MG63 (cell line): ENCODE results near the gene TTLL10. TPM values are rescaled to one million over a fixed set of nuclear protein-coding genes. Genes with fewer than 3 reads are reported as not detected.

Experiments
- DNase-seq: peaks from one replicate; pipeline ENCODE4 v3.0.0-alpha.2; 2020
- H3K27me3 ChIP-seq: fragments of 250-450 bp; sonication (Bioruptor Pico); 2 replicates; pipeline ENCODE4 v1.5.1; 2020; ENCODE audit warnings: mild to moderate bottlenecking, moderate library complexity
- H3K36me3 ChIP-seq: fragments of 250-450 bp; sonication (Bioruptor Pico); 2 replicates; pipeline ENCODE4 v1.5.1; 2020; ENCODE audit warnings: mild to moderate bottlenecking, moderate library complexity
- H3K4me3 ChIP-seq: fragments of 250-450 bp; sonication (Bioruptor Pico); 2 replicates; pipeline ENCODE4 v1.5.1; 2020; ENCODE audit warnings: mild to moderate bottlenecking, moderate library complexity
- H3K9me3 ChIP-seq: fragments of 250-450 bp; sonication (Bioruptor Pico); 2 replicates; pipeline ENCODE4 v1.5.1; 2020; ENCODE audit warnings: mild to moderate bottlenecking, moderate library complexity
- total RNA-seq: library from RNA; depleted of rRNA; stranded (reverse); fragments of >200 nt; shearing (Covaris generic); gene quantifications from 2 replicates; pipeline ENCODE4 v1.2.3, GENCODE V29; 2014; ENCODE audit warnings: low replicate concordance

The TTLL10 gene
- total RNA-seq, 1 experiment from 2014 or later, result not detected

- no peaks in the 10 kb centered on the region for H3K9me3 ChIP-seq
- peaks cover 9% of the 10 kb centered on the region for H3K36me3 ChIP-seq
- no peaks in the 10 kb centered on the region for H3K27me3 ChIP-seq
- H3K4me3 ChIP-seq, result no peak overlapping the region
- no peak for DNase-seq
Measured at GRCh38 chr1:1238702-1239178, 65.1 kb downstream of the TTLL10 start.

- Histone ChIP-seq H3K4me3 (no peak overlapping the region), H3K9me3 (no peaks in the 10 kb centered on the region), H3K36me3 (peaks cover 4% of the 10 kb centered on the region), H3K27me3 (no peaks in the 10 kb centered on the region)
- DNase-seq, result no peak
Measured at GRCh38 chr1:1239227-1239613, 65.5 kb downstream of the TTLL10 start.

DNA sequence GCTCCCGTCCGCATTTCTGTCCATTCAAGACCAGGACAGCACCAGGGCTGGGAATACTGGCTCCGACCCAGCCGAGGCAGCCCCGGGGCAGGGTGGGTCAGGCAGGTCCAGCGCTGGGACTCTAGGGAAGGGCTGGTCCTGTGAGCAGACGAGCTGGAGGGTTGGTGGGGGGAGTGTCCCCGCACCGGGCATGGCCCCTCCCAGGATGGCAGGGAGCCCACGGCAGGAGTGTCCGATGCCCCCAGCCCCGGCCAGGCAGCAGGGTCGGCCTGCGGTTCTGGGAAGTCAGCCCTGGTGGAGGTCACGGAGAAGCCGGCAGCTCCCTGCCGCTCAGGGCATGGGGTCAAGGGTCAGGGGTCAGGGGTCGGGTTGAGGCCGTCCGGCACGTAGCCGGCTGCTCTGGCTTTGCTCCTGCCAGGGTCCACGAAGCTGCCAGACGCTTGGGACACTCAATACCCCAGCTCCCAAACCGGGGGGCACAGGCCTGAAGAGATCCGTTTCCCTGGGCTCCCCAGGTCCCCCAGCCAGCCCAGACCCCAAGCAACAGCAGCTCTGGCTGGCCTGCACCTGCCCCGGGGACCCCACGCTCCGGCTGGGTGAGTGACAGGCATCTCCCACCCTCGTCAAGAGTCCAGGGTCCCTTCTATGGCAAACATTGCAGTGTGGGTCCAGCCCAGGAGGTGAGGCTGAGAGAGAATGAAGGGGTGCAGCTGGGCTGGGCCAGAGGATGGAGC is 66.1 kb downstream of the TTLL10 start:
- no peaks in the 10 kb centered on the region; the same call in 1 of the 2 replicates for H3K36me3 ChIP-seq
- H3K9me3 ChIP-seq, result no peaks in the 10 kb centered on the region
- DNase-seq, result no peak
- H3K4me3 ChIP-seq, result no peak overlapping the region
- no peaks in the 10 kb centered on the region for H3K27me3 ChIP-seq

- no peak overlapping the region for H3K4me3 ChIP-seq
- no peaks in the 10 kb centered on the region for H3K9me3 ChIP-seq
- DNase-seq, result no peak
- H3K36me3 ChIP-seq, result no peaks in the 10 kb centered on the region
- H3K27me3 ChIP-seq, result no peaks in the 10 kb centered on the region
Measured at GRCh38 chr1:1240348-1240732, 66.7 kb downstream of the TTLL10 start.

DNA sequence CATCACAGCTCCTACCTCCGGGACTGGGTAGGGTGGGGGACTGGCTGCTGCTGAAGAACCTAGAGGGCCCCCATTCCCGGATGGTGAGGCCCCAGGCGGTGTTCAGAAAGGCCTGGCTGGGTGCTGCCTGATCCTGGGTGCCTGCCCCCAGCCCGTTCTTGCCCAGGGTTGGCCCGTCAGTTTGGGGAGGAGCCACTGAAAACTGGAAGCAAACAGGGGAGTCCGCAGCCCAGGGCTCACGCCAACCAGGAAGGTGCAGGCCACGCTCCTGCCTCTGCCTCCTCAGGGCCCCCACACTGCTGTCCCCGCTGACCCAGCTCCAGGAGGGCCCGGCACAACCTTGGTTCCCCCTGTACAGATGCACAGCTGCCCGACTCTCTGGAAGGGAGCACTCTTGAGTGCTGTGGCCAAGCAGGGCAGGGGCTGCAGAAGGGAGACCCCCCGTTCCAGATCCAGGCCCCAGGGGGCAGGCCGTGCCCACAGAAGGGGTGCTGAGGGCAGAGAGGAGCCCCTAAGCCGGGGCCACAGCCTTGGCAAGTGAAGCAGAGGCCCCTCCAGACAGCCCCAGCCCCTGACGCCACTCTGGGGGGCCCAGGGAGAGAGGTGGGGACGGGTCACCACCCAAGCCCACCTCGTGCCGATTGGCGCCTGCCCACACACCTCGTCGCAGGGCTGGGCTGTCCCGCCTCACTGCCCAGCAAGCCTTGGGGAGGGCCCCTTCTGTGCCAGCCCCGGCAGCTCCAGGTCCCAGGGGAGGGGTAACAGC is 67.3 kb downstream of the TTLL10 start:
- no peaks in the 10 kb centered on the region for H3K9me3 ChIP-seq
- H3K36me3 ChIP-seq, result no peaks in the 10 kb centered on the region
- no peaks in the 10 kb centered on the region for H3K27me3 ChIP-seq
- no peak for DNase-seq
- no peak overlapping the region for H3K4me3 ChIP-seq

DNA sequence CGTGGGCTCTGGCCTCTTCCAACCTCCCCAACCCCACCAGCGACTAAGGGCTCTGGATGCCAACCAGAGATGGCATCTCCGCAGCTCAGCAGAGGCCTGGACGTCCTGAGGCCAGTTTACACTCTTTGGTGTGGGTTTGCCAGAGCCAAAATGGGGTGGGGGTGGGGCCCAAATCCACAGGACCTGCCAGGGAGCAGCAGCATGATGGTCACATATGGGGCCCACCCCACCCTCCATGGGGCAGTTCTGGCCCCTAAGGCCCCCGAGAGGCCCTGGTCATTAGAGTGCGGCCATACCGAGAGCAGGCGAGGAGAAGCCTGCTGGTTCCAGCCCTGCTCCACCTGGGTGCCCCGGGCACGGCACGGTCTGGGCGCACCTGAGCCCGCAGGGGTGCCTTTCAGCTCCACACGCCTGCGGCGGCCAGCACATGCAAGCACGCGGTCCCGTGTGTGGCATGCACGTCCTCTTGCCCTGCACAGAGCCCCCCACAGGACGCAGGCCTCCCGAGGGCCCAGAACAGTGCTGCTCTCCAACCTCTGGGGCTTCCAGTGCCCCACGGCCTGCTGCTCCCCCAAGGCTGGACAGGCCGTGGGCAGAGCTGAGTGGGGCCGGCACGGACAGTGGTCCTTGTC is 68.0 kb downstream of the TTLL10 start:
- Histone ChIP-seq H3K27me3 (no peaks in the 10 kb centered on the region), H3K4me3 (no peak overlapping the region), H3K36me3 (no peaks in the 10 kb centered on the region), H3K9me3 (no peaks in the 10 kb centered on the region)
- DNase-seq, result no peak

GRCh38 chr1:1242461-1243265 is 69.0 kb downstream of the TTLL10 start:
- H3K9me3 ChIP-seq, result no peaks in the 10 kb centered on the region
- DNase-seq, result no peak
- H3K4me3 ChIP-seq, result no peak overlapping the region
- no peaks in the 10 kb centered on the region for H3K27me3 ChIP-seq
- H3K36me3 ChIP-seq, result no peaks in the 10 kb centered on the region

DNA sequence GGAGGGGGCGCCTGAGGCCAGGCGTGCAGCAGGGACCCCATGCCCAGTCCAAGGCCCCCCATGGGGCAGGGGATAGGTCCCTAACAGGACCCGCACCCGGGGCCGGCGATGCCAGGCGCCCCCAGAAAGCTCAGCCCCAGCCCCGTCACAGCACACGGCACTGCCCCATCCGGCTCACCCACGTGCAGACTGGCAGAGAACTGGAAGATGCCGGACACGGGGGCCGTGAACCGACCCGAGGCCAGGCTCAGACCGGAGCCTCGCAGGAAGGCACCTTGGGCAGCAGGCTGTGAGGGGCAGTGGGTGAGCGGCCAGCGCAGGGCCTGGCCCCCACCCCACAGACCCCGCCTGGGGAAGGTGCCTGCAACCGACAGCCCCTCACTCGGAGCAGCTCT is 69.6 kb downstream of the TTLL10 start:
- DNase-seq, result no peak
- no peaks in the 10 kb centered on the region for H3K36me3 ChIP-seq
- H3K4me3 ChIP-seq, result no peak overlapping the region
- no peaks in the 10 kb centered on the region for H3K27me3 ChIP-seq
- no peaks in the 10 kb centered on the region for H3K9me3 ChIP-seq

- no peak overlapping the region for H3K4me3 ChIP-seq
- H3K36me3 ChIP-seq, result no peaks in the 10 kb centered on the region
- H3K9me3 ChIP-seq, result no peaks in the 10 kb centered on the region
- DNase-seq, result no peak
- no peaks in the 10 kb centered on the region for H3K27me3 ChIP-seq
Measured at GRCh38 chr1:1243807-1244191, 70.1 kb downstream of the TTLL10 start.

DNA sequence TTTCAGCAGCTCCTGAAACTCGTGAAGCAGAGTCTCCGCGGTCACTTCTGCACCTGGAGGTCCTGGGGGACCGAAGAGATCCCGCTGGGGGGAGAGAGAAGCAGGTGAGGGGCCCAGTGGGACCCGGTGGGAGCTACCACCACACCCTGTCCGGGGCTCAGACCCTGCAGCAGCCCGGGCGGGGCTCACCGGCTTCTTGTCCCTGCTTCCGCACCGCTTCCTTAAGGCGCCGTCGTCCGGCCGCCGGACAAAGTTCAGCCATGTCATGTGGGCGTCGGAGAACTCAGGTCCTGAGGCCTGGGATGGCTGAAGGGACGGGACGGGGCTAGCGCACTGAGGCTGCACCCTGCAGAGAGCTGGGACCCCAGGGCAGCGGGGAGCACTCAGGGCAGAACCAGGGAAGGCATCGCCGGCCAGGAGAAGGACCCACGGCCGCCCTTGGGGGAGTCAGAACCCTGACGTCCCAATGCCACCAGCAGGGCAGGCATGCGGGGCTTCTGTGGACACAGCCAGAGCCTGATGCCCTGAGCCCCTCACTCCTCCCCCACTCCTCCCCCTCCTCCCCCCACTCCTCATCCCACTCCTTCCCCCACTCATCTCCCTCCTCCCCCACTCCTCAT is 70.6 kb downstream of the TTLL10 start:
- DNase-seq, result no peak
- no peak overlapping the region for H3K4me3 ChIP-seq
- H3K36me3 ChIP-seq, result no peaks in the 10 kb centered on the region
- H3K27me3 ChIP-seq, result no peaks in the 10 kb centered on the region
- H3K9me3 ChIP-seq, result no peaks in the 10 kb centered on the region

DNA sequence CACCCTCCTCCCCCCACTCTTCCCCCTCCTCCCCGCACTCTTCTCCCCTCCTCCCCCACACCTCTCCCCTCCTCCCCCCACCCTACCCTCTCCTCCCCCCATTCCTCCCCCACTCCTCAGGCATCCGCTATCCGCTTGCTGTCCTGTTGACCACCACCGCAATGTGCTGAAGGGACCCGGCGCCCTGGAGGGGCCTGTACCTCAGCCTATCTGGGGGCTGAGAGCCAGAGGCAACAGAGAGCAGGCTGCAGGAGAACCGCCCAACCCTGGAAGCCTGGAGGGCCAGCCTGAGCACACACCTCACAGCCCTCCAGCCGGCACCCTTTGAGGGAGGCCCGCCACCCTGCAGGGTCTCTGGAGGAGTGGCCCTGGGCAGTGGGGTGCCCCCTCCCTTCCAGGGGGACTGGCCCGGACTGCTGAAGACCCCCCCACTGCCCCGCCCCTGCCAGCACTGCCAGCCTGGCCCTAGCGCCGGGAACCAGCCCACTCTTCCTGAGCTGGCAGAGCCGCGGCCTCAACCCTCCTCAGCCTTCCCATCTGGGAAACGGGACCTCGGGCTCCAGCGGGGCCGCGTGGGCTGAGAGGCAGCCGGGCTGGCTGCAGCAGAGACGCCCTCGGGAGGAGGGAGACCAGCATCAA is 71.6 kb downstream of the TTLL10 start:
- DNase-seq, result no peak
- no peaks in the 10 kb centered on the region for H3K9me3 ChIP-seq

DNA sequence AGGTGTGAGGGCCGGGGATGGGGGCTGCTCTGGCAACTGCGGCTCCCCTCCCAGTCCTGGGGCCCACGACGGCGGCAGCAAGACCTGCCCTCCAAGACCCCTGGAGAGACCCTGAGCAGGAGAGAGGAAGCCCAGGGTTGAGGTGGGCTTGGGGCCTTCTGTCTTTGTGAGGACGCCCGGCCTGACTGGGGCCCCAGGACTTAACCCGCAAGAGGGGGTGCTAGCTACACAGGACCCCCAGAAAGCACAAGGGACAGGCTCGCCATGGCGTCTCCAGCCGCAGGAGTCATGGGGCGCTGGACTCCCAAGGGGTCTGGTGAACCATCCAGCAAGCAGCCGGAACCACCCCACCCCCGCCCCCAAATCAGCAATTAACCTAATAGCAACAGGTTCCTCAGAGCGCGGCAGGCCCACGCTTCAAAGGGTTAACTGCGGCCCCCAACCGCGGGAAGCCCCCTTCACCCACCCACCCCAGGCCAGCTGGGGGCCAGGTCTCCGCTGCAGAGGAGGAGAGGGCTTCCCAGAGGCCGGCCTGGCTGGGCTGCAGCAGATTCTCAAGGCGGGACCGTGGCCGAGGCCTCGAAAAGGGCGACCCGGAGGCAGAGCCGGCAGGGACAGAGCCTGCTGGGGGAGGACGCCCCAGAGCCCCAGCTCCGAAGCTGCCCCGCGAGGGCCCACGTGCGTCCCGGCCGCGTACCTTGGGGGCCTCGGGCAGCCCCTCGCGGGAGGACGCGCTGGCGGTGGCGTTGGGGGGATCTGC is 72.3 kb downstream of the TTLL10 start:
- no peak for DNase-seq
- H3K27me3 ChIP-seq, result no peaks in the 10 kb centered on the region
- no peak overlapping the region for H3K4me3 ChIP-seq
- H3K36me3 ChIP-seq, result no peaks in the 10 kb centered on the region
- H3K9me3 ChIP-seq, result no peaks in the 10 kb centered on the region

More for the DNA sequence above, 71.6 kb downstream of the TTLL10 start:
- H3K27me3 ChIP-seq, result no peaks in the 10 kb centered on the region
- H3K36me3 ChIP-seq, result no peaks in the 10 kb centered on the region
- no peak overlapping the region for H3K4me3 ChIP-seq

GRCh38 chr1:1246577-1247340 is 73.1 kb downstream of the TTLL10 start, which contains the start of gene C1QTNF12:
TSS of gene C1QTNF12 (minus strand) at chr1:1246722. CDS start at chr1:1246690, 32 bp downstream.
- Histone ChIP-seq H3K9me3 (no peaks in the 10 kb centered on the region), H3K27me3 (no peaks in the 10 kb centered on the region), H3K4me3 (no peak within 1 kb of the TSS), H3K36me3 (no peaks in the 10 kb centered on the region)
- no peak for DNase-seq

DNA sequence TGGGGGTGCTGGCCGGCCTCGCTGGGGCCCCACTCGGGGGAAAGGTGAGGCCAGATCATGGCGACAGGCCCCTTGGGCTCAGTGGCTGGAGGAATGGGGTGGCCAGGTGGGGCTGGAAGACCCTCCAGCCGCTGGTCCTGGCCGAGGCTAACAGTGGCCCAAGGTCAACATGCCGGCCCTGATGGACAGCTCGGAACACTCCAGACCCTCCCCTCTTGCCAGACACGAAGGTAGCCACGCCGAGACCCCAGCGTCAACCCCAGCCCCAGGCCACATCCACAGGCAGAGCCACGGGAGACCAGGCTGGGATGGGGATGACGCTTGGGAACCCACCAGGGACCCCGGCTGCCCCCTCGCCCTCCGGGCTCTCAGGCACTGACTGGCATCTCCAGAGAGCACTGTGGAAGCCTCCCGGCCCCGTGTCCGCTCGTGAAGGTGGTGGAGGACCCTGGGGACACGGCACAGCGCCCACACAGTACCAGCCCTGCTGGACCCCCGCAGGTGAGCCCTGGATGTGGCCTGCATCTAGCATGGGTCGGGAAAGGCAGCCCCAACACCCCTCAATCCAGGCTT is 73.7 kb downstream of the TTLL10 start:
- Histone ChIP-seq H3K9me3 (no peaks in the 10 kb centered on the region), H3K36me3 (peaks cover under 1% of the 10 kb centered on the region; the same call in 1 of the 2 replicates), H3K4me3 (no peak overlapping the region), H3K27me3 (no peaks in the 10 kb centered on the region)
- DNase-seq, result no peak
